ENCODE data around the gene SURF6.

DNA sequence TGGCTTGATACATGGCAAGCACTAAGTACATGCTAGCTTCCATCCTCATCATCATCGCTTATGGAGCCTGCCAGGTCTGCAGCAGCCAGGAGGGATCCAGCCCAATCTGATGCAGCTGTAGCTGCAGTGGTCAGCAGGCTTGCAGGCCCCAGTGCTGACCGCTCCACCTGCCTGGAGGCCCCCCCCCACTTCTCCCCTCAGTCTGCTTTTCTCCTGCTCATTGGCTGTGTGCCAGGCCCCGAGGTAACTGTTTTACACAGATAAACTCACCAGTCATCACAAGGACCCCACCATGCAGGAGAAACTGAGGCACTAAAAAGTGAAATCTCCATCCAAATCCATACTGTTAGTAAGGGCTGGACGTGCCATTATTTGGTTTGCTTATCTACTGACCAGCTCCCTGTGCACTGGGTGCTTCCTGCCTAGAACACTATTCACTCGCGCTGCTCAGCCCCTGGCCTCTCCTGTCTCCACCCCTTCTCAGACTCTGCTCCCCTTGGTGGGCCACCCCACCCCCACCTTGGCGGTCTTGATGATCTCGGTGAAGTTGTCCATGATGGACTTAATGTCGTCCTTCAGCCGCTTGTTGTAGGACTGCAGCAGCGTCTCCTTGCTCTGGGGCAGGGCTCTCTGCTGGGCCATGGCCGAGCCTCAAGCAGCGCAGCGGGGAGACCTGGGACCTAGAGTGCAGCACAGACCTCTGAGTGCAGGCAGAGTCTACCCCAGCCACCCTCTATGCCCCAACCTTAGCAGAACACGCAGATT, 10.2 kb upstream of the SURF6 start:
- TF ChIP-seq POLR2A (IDR thresholded peaks at IDR 0.05; ENCODE audit: control extremely low read depth in 1 of 2, low read depth in 2 of 2, low read length in 2 of 2) (0 out of 3 replicates have a peak, but pooled peaks of 1 of the 2 experiments have one; percentile 9), CHD2 (IDR thresholded peaks at IDR 0.05; ENCODE audit: low read length) (no peak), TCF12 (IDR thresholded peaks at IDR 0.05; ENCODE audit: low read depth, low read length) (no peak), EGR1 (IDR thresholded peaks at IDR 0.05; ENCODE audit: borderline replicate concordance, low read depth, low read length) (no peak)
- TF ChIP-seq, protein P1, sequence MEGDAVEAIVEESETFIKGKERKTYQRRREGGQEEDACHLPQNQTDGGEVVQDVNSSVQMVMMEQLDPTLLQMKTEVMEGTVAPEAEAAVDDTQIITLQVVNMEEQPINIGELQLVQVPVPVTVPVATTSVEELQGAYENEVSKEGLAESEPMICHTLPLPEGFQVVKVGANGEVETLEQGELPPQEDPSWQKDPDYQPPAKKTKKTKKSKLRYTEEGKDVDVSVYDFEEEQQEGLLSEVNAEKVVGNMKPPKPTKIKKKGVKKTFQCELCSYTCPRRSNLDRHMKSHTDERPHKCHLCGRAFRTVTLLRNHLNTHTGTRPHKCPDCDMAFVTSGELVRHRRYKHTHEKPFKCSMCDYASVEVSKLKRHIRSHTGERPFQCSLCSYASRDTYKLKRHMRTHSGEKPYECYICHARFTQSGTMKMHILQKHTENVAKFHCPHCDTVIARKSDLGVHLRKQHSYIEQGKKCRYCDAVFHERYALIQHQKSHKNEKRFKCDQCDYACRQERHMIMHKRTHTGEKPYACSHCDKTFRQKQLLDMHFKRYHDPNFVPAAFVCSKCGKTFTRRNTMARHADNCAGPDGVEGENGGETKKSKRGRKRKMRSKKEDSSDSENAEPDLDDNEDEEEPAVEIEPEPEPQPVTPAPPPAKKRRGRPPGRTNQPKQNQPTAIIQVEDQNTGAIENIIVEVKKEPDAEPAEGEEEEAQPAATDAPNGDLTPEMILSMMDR (IDR thresholded peaks at IDR 0.05; ENCODE audit: control extremely low read depth in 1 of 3, insufficient read depth in 1 of 3, low read depth in 1 of 3, low read length in 3 of 3) = no peak
